HG03280 (cell line): ENCODE results near the gene C4orf50.
"Not testable (repeated sequence)": the region's sequence is repeated elsewhere in the genome, so short reads cannot be mapped to it uniquely, and the experiment has no call there.

ENCODE experiments used
- ATAC-seq: cut with Tn5 transposase; IDR thresholded peaks from one replicate; pipeline ENCODE4 v1.9.1; 2021; ENCODE audit warnings: mild to moderate bottlenecking, moderate library complexity; ENCODE audit not compliant: unreplicated experiment

The C4orf50 gene

GRCh38 chr4:5869966-5870619 lies 148.1 kb downstream of the C4orf50 start:
- no peak for ATAC-seq

- no peak for ATAC-seq
These were observed 150.4 kb downstream of the C4orf50 start for GRCh38 chr4:5867866-5868265.

- no peak for ATAC-seq
These were observed 151.1 kb downstream of the C4orf50 start for GRCh38 chr4:5866841-5867813.

GRCh38 chr4:5865896-5866599 lies 152.2 kb downstream of the C4orf50 start:
- no peak for ATAC-seq

GRCh38 chr4:5863461-5864113 lies 154.6 kb downstream of the C4orf50 start:
- ATAC-seq: no peak

GRCh38 chr4:5858020-5858769 lies 160.0 kb downstream of the C4orf50 start:
- no peak for ATAC-seq

- ATAC-seq: no peak
These were observed 161.0 kb downstream of the C4orf50 start for GRCh38 chr4:5857199-5857598.

GRCh38 chr4:5856362-5856761 lies 161.9 kb downstream of the C4orf50 start:
- ATAC-seq: not testable (repeated sequence)

- no peak for ATAC-seq
These were observed 163.3 kb downstream of the C4orf50 start for GRCh38 chr4:5854929-5855328.

GRCh38 chr4:5852523-5853202 lies 165.6 kb downstream of the C4orf50 start:
- no peak for ATAC-seq

- no peak for ATAC-seq
These were observed 166.5 kb downstream of the C4orf50 start for GRCh38 chr4:5851637-5852301.
